K562 (cell line): ENCODE results near the gene MYCN. TPM values are rescaled to one million over a fixed set of nuclear protein-coding genes. Genes with fewer than 3 reads are reported as not detected.

ENCODE experiments used
- BRD9 ChIP-seq: fragments of 450-650 bp; IDR thresholded peaks from 2 replicates; pipeline ENCODE4 v1.6.1; 2018; ENCODE audit warnings: low read depth; ENCODE audit not compliant: partially characterized antibody
- CEBPZ ChIP-seq: fragments of 150-350 bp; IDR thresholded peaks from 2 replicates; pipeline ENCODE4 v1.6.1; 2014; ENCODE audit warnings: low read depth, mild to moderate bottlenecking, low read length, borderline replicate concordance
- CXXC5 ChIP-seq: fragments of 250-450 bp; sonication (Bioruptor Pico); IDR thresholded peaks from 2 replicates; pipeline ENCODE4 v1.8.0; 2022; ENCODE audit warnings: inconsistent platforms, mild to moderate bottlenecking, moderate library complexity
- RAD21 ChIP-seq, 2 experiments: fragments of 250-450 bp in 1 of 2; fragments of 450-650 bp in 1 of 2; sonication (Bioruptor Pico) in 1 of 2; formaldehyde crosslinking in 1 of 2; IDR thresholded peaks in 1 of 2; conservative IDR thresholded peaks in 1 of 2; 2 replicates each; pipeline versions ENCODE4 v1.4.0 to v1.8.0; 2020 to 2022; ENCODE audit warnings: mild to moderate bottlenecking in 2 of 2, moderate library complexity in 1 of 2
- REST ChIP-seq, 2 experiments: fragments of 450-650 bp; formaldehyde crosslinking in 1 of 2; IDR thresholded peaks; 2 replicates each; pipeline versions ENCODE4 v1.4.0 to v1.6.1; 2014 to 2020; ENCODE audit warnings: mild to moderate bottlenecking in 2 of 2, borderline replicate concordance in 1 of 2, low read depth in 1 of 2
- RREB1 ChIP-seq: fragments of 250-450 bp; sonication (Bioruptor Pico); IDR thresholded peaks from 2 replicates; pipeline ENCODE4 v1.4.0; 2020
- STAG1 ChIP-seq: sonication (generic); formaldehyde crosslinking; IDR thresholded peaks from 2 replicates; pipeline ENCODE4 v1.5.0; 2020; ENCODE audit warnings: missing genetic modification reagents, borderline replicate concordance
- polyA plus RNA-seq, 8 experiments: library from polyadenylated mRNA; depleted of rRNA in 4 of 8; stranded (reverse) in 5 of 8; unstranded in 3 of 8; fragments of >200 nt; fragmentation: Nextera tagmentation in 2 of 8; fragmentation: Illumina TruSeq in 1 of 8; extraction: Ambion mirVana in 2 of 8; extraction: Trizol in 1 of 8; gene quantifications; 2 replicates each; pipeline versions ENCODE4 v1.2.1 to v1.2.3, GENCODE V29; 2011 to 2014; ENCODE audit warnings: inconsistent platforms in 1 of 8, missing spikeins in 1 of 8
- total RNA-seq, 7 experiments: library from RNA; depleted of rRNA in 6 of 7; stranded (reverse); fragments of >200 nt in 6 of 7; fragmentation: Illumina TruSeq in 2 of 7; extraction: Trizol in 2 of 7; gene quantifications; 2 replicates each; pipeline versions ENCODE4 v1.2.1 to v1.2.3, GENCODE V29; 2011 to 2021; ENCODE audit warnings: low replicate concordance in 1 of 7

MYCN gene
- total and polyA plus RNA-seq, 9 of the 15 experiments (the other 6 are each of a cell fraction or from before 2014, with no cell fraction given), result not detected

- TF ChIP-seq REST (IDR thresholded peaks at IDR 0.05; ENCODE audit: borderline replicate concordance) (peak; percentile 63; the same call in 1 of the 2 replicates), REST (CRISPR knock-in tag; IDR thresholded peaks at IDR 0.05; ENCODE audit: low read depth) (no peak), RAD21 (CRISPR knock-in tag; conservative IDR thresholded peaks at IDR 0.05 in 1 of 2, IDR thresholded peaks at IDR 0.05 in 1 of 2) (peak; percentile 77 to 82), CEBPZ (no peak), STAG1 (CRISPR knock-in tag) (0 out of 2 replicates have a peak, but pooled peaks have one; percentile 52), BRD9 (no peak), CXXC5 (CRISPR knock-in tag) (peak; percentile 47; the same call in 1 of the 2 replicates), RREB1 (CRISPR knock-in tag) (no peak)
Observed at GRCh38 chr2:15939854-15940660, at the start of gene MYCN (continued).
